Activated CD8-positive, alpha-beta memory T cell treated with anti-CD3 and anti-CD28 coated beads, Interleukin-2, amount 50 U/mL, for 1 hour (primary cell): Measurements from ENCODE around the gene FXYD4.
A peak's percentile ranks its signal among the peaks of the same experiment; 100 is the strongest.
"Not testable (repeated sequence)": the region's sequence is repeated elsewhere in the genome, so short reads cannot be mapped to it uniquely, and the experiment has no call there.

Experiments
- DNase-seq: peaks from one replicate; pipeline ENCODE4 v3.0.0-alpha.2; 2020; ENCODE audit errors: extremely low read depth

FXYD4 gene

GRCh38 chr10:43419997-43420368, 48.5 kb downstream of the FXYD4 start:
- no peak for DNase-seq

GRCh38 chr10:43420369-43421200, 49.1 kb downstream of the FXYD4 start:
- DNase-seq: peak; percentile 68

GRCh38 chr10:43421201-43421507, 49.7 kb downstream of the FXYD4 start:
- DNase-seq: no peak

GRCh38 chr10:43421519-43421918, 50.1 kb downstream of the FXYD4 start:
- no peak for DNase-seq

GRCh38 chr10:43421944-43422343, 50.5 kb downstream of the FXYD4 start:
- DNase-seq: not testable (repeated sequence)

- DNase-seq: no peak
Observed at GRCh38 chr10:43424416-43424815, 53.0 kb downstream of the FXYD4 start.
